GM18508 (cell line): ENCODE data around the gene HIBADH.
"Not testable (repeated sequence)": the region's sequence is repeated elsewhere in the genome, so short reads cannot be mapped to it uniquely, and the experiment has no call there.

ENCODE experiments used
- ATAC-seq: cut with Tn5 transposase; IDR thresholded peaks from one replicate; pipeline ENCODE4 v1.9.1; 2021; ENCODE audit warnings: moderate number of reproducible peaks; ENCODE audit not compliant: insufficient read depth, unreplicated experiment

HIBADH gene

GRCh38 chr7:27605689-27606269 lies 56.9 kb downstream of the HIBADH start:
- no peak for ATAC-seq

GRCh38 chr7:27605283-27605682 lies 57.4 kb downstream of the HIBADH start:
- no peak for ATAC-seq

DNA sequence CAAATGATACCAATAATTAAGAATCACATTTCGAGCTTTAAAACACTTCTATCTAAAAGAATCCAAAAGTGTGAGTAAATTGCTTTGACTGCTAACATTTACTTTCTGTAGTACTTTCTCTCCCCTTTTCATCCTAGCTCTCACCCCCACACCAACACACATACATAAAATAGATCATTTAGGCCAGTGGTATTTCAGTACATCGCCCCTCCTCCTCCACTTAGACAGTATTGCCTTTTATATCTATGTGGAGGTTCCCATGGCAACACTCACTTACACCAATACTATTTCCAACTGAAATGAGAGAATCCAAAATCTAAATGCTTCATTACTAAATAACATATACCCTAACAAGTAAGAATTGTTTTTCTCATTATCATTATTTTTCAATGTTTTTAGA lies 58.9 kb downstream of the HIBADH start:
- ATAC-seq = no peak

GRCh38 chr7:27602766-27603165 lies 59.9 kb downstream of the HIBADH start:
- ATAC-seq = no peak

DNA sequence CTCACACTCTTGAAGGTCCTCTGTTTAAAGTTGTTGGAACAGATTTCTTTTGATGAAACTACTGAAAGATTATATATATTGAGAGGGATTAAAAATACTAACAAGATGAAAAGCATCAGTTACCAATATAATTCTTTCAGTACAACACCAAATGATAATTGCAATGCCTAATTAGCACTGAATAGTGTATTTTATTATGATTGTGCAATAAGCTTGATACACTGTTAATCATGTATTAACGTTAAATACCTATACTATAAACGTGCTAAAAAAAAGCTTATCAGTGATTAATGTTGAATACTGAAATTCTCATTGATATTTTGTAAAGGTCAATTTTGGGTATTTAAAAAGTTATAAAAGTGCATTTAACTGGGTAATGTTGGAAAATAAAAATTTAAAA lies 61.5 kb downstream of the HIBADH start:
- no peak for ATAC-seq

GRCh38 chr7:27600247-27600646 lies 62.4 kb downstream of the HIBADH start:
- ATAC-seq = no peak

DNA sequence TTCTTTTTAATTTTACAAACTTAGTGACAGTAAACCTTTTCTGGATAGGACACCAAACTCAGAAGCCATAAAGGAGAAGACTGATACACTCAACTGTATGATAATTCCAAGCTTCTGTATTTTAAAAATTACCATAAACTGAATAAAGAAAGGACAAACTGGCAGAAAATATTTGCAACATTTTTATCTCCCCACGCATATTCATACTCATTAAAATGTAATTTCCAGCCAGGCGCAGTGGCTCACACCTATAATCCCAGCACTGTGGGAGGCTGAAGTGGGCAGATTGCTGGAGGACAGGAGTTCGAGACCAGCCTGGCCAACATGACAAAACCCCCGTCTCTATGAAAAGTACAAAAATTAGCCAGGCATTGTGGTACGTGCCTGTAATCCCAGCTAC lies 67.7 kb downstream of the HIBADH start:
- ATAC-seq = no peak

DNA sequence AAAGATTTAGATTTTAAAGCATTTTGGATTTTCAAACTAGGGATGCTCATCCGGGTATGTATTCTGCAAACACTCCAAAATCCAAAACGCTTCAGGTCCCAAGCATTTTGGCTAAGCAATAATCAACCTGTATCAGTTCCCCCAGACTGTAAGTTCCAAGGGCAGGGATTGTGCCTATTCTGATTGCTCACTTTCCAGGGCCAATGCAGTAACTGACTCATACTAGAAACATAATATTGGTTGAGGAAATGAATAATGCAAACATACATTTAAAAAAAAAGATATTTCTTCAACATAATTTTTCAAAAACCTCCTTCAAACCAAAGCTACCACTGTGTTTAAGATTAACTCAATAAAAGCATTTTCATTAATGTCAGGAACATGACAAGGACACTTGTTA lies 69.5 kb downstream of the HIBADH start:
- no peak for ATAC-seq

GRCh38 chr7:27590416-27590815 lies 72.3 kb downstream of the HIBADH start:
- ATAC-seq = no peak

DNA sequence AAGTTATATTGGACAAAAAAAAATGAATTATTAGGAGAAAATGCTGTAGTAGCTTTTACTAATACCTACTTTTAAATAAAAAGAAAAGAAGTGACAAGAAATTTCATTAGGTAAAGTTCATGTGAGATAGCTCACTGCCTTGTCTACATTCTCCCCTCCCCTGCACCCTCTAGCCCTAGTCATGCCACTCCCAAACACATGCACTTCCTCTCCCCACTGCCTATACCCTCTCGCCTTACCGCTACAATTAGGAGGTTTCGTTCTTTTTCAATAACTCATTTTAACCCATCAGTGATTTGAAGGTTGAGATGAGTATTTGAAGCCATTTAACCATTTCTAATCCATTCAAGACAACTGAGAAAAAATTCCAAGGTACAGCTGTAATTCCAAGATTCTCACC lies 75.3 kb downstream of the HIBADH start:
- ATAC-seq = no peak

DNA sequence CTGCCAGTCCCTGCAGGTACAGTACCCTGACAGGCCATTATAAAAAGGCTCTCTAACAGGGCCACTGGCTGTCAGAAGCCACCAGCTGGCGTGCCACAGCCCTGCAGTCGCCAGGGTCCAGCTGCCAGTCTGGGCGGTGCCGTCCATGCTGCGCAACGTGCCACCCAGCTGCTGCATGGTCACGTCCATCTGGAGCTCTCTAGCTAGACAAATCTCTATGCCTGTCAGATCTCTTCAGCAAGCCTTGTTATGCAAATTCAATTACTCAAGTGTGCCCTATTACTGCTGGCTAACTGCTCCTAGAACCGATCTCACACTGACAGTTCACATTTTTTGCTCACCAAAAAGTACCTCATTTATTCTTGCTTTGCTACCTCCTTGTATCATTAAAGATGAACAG lies 75.9 kb downstream of the HIBADH start:
- peak; percentile 90 for ATAC-seq

DNA sequence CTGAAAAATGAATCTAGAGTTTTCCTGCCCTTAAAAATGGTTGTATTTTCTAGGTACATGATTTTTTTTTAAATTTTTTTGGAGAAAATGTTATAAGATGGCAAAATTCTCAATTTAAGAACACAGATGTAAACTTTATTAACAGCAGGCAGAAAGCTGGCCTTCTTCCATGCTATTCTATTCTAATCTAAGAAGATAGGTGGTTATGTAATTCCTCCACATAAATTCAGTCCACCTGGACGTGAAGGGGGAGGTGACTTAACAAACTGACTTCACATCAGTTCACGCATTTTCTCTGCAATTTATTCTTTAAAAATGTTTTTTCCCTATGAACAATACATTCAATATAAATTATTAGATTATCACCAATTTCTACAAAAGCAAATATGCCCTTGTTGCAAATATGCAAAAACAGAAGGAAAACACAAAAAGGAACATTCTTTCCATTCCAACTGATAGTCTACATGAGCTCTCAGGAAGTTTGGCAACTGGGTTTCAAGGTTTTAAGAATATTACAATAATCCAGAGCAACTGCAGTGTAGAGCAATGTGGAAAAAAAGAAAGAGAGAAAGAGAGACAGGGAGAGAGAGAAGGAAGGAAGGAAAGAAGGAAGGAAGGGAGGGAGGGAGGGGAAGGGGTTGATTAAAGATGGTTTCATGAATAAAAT lies 76.8 kb downstream of the HIBADH start:
- ATAC-seq = no peak

GRCh38 chr7:27581906-27582305 lies 80.8 kb downstream of the HIBADH start:
- ATAC-seq = no peak

DNA sequence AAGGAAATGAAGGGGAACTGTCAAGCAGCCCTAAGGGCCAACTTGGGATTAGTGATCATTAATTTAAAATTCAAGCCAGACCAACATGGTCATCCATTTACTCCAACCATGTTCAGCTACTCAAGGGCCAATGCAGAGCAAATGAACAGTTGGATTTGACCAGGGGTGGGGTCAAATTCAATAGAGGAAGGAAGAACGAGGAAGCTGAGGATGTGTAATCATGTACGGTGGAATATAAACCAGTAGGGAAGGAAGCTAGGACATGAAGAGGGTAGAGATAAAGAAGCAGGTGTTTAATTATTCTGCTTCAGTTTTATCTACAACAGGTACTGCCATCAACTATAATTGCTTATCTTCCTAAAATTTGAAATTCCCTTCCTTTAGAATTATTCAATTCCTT lies 81.6 kb downstream of the HIBADH start:
- ATAC-seq = no peak

- no peak for ATAC-seq
These were observed 83.1 kb downstream of the HIBADH start for GRCh38 chr7:27579565-27579964.

DNA sequence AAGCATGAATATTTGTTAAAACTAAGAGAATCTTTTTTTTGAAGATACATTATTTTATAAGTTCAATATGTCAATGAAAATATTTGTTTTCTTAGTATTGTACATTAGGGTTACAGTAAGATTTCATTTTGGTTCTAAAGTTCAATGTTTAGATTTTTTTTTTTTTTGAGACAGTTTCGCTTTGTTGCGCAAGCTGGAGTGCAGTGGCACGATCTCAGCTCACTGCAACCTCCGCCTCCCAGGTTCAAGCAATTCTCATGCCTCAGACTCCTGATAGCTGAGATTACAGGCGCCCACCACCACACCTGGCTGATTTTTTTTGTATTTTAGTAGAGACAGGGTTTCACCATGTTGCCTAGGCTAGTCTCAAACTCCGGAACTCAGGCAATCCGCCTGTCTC lies 84.5 kb downstream of the HIBADH start:
- not testable (repeated sequence) for ATAC-seq

GRCh38 chr7:27576360-27576944 lies 86.2 kb downstream of the HIBADH start:
- ATAC-seq = no peak

DNA sequence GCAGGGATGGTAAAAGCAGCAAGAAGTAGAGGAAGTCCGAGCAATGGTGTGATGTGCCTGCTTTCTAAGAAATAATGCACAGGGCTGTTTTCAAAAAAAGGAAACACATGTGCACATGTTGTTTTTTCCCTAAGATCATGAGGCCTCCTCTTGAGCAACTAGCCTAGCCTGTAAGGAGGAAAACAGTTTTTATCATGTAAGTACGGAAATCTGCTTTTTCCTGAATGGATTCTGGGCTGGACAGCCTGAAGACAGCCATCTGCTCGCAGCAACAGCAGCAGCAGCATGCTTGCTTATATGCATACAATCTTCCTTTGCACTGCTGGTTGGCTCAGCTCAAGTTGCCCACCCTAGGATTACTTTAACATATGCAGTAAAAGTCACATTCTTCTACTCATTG lies 87.1 kb downstream of the HIBADH start:
- ATAC-seq = no peak

- ATAC-seq = no peak
These were observed 93.6 kb downstream of the HIBADH start for GRCh38 chr7:27569106-27569505.

DNA sequence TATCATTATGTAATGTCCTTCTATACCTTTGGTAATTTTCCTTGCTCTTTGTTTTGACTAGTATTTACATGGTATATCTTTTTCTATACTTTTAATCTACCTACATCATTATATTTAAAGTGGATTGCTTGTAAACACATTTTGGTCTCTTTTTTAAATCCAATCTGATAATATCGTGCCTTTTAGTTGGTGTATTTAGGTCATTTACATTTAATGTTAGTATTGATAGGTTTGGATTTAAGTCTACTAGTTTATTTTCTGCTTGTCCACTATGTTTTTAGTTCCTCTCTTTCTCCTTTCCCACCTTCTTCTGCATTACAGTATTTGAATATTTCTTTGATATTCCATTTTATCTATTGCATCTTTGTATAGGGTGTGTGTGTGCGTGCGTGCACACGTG lies 95.4 kb downstream of the HIBADH start:
- ATAC-seq = no peak

DNA sequence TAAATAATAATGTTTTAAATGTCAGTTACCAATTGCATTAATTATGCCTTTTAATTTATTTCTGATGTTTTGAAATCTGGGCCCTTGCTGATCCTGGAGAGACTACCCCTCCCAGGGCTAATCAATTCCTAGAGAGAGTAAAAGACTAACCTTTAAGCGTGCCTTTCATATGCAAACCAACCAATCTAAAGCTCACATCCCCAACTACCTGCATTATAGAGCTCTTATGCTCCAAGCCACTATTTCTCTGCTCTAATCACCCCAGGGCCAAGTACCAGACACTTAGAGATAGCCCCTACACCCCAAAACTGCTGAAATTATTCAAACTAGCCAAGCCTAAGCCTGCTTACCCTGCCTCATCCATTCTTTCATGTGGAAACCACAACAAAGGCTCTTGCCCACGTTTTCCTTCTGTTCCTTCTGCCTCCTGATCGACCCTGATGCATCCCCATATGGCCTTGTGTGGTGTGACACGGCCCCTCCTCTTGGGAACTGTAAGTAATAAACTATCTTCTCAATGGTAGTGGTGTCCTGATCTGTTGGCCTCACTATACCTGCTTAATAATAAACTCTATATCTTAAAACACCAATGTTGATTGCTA lies 97.7 kb downstream of the HIBADH start:
- ATAC-seq = no peak
